PC-9 (cell line): ENCODE results near the gene CAPN11. TPM values are rescaled to one million over a fixed set of nuclear protein-coding genes. Genes with fewer than 3 reads are reported as not detected.

ENCODE experiments used
- BruUV-seq: library from RNA; stranded (reverse); fragments of 400-500 nt; replicated peaks from 2 replicates; lab custom pipeline; 2021; lab: Mats Ljungman, UMichigan
- CTCF ChIA-PET: fragments of 300-600 bp; sonication (Branson Sonifier 250); formaldehyde crosslinking; loops from one replicate; lab custom pipeline; 2022; ENCODE audit warnings: antibody characterized with exemption; lab: Charles Lee
- POLR2A ChIA-PET: fragments of 300-600 bp; sonication (Branson Sonifier 250); formaldehyde crosslinking; loops from one replicate; lab custom pipeline; 2022; ENCODE audit warnings: antibody characterized with exemption; ENCODE audit not compliant: unreplicated experiment; lab: Charles Lee
- DNase-seq, 2 experiments: peaks; one replicate each; pipeline versions ENCODE4 v3.0.0 to v3.0.0-alpha.2; 2015 to 2022; ENCODE audit warnings: mixed read lengths in 1 of 2
- H2AFZ ChIP-seq: fragments of 200-600 bp; sonication (generic); 2 replicates; pipeline ENCODE4 v1.8.1; 2017; ENCODE audit warnings: antibody characterized with exemption
- H3F3A ChIP-seq: fragments of 200-600 bp; sonication (generic); 2 replicates; pipeline ENCODE4 v1.8.1; 2017; ENCODE audit warnings: antibody characterized with exemption, mild to moderate bottlenecking, low read depth; ENCODE audit not compliant: insufficient read depth
- H3K27ac ChIP-seq: fragments of 200-600 bp; sonication (generic); 2 replicates; pipeline ENCODE4 v1.6.1; 2016; ENCODE audit warnings: mixed run types
- H3K27me3 ChIP-seq: fragments of 200-600 bp; sonication (generic); 2 replicates; pipeline ENCODE4 v1.6.1; 2016; ENCODE audit warnings: low read depth, mixed run types; ENCODE audit not compliant: insufficient read depth
- H3K36me3 ChIP-seq: fragments of 200-600 bp; sonication (generic); 2 replicates; pipeline ENCODE4 v1.6.1; 2016; ENCODE audit warnings: low read depth, mixed run types
- H3K4me1 ChIP-seq: fragments of 200-600 bp; sonication (generic); replicated peaks from 2 replicates; pipeline ENCODE4 v1.6.1; 2016; ENCODE audit warnings: mixed run types; ENCODE audit not compliant: insufficient read depth
- H3K4me2 ChIP-seq: fragments of 200-600 bp; sonication (generic); 2 replicates; pipeline ENCODE4 v1.6.1; 2017; ENCODE audit warnings: mixed run types
- H3K4me3 ChIP-seq: fragments of 200-600 bp; sonication (generic); 2 replicates; pipeline ENCODE4 v1.6.1; 2016; ENCODE audit warnings: mixed run types
- H3K79me2 ChIP-seq: fragments of 200-600 bp; sonication (generic); 2 replicates; pipeline ENCODE4 v1.6.1; 2017; ENCODE audit warnings: low read depth, mixed run types
- H3K9me2 ChIP-seq: fragments of 200-600 bp; sonication (generic); 2 replicates; pipeline ENCODE4 v1.8.1; 2017; ENCODE audit warnings: mild to moderate bottlenecking; ENCODE audit not compliant: insufficient read depth
- H3K9me3 ChIP-seq: fragments of 200-600 bp; sonication (generic); 2 replicates; pipeline ENCODE4 v1.8.1; 2016; ENCODE audit warnings: low read depth; ENCODE audit not compliant: insufficient read depth
- H4K20me1 ChIP-seq: fragments of 200-600 bp; sonication (generic); 2 replicates; pipeline ENCODE4 v1.8.1; 2017; ENCODE audit not compliant: insufficient read depth
- CTCF ChIP-seq: fragments of 200-600 bp; sonication (generic); conservative IDR thresholded peaks from 2 replicates; pipeline ENCODE4 v1.6.1; 2017; ENCODE audit warnings: mixed run types, antibody characterized with exemption, mild to moderate bottlenecking, moderate library complexity
- EZH2 ChIP-seq: fragments of 200-600 bp; sonication (generic); IDR thresholded peaks from 2 replicates; pipeline ENCODE4 v1.8.0; 2017; ENCODE audit warnings: antibody characterized with exemption, low read depth
- intact Hi-C: fragments of 100-400 bp; cut with micrococcal nuclease; formaldehyde crosslinking; loops from one replicate; pipeline ENCODE4 v1.10.0; 2022; ENCODE audit not compliant: unreplicated experiment
- total RNA-seq: library from RNA; stranded (reverse); gene quantifications from 2 replicates; pipeline ENCODE4 v1.2.3, GENCODE V29; 2021

Gene CAPN11
- total RNA-seq, 1 experiment from 2014 or later = not detected

GRCh38 chr6:44198684-44199083 is 40.1 kb downstream of the CAPN11 start:
- no peak for TF ChIP-seq CTCF
- no peak for TF ChIP-seq EZH2
- CTCF ChIA-PET = no interaction called here
- no peaks in the 10 kb centered on the region for H4K20me1 ChIP-seq

GRCh38 chr6:44199883-44200282 is 41.3 kb downstream of the CAPN11 start:
- peaks cover 31% of the 10 kb centered on the region for H3K4me1 ChIP-seq
- H3K9me3 ChIP-seq = no peaks in the 10 kb centered on the region

More at GRCh38 chr6:44198684-44199083, 40.1 kb downstream of the CAPN11 start:
- POLR2A ChIA-PET = interaction anchor here (0.6 kb wide), 1 partner anchor 13 kb away, joined by 7 read pairs; no protein-coding TSS in a partner anchor
- no peak for DNase-seq
- H3K27ac ChIP-seq = no peak overlapping the region
- no peak overlapping the region for H3K4me2 ChIP-seq
- H3F3A ChIP-seq = peaks cover 7% of the 10 kb centered on the region
- H3K36me3 ChIP-seq = no peaks in the 10 kb centered on the region
- intact Hi-C loops = no loop called here
- H2AFZ ChIP-seq = no peak overlapping the region
- no TSS peak for BruUV-seq
- no peaks in the 10 kb centered on the region for H3K27me3 ChIP-seq
- peaks cover 19% of the 10 kb centered on the region for H3K4me1 ChIP-seq
- no peak overlapping the region for H3K4me3 ChIP-seq
- H3K79me2 ChIP-seq = no peaks in the 10 kb centered on the region
- no peaks in the 10 kb centered on the region for H3K9me2 ChIP-seq
- no peaks in the 10 kb centered on the region for H3K9me3 ChIP-seq

GRCh38 chr6:44201200-44201599 is 42.6 kb downstream of the CAPN11 start:
- H4K20me1 ChIP-seq = no peaks in the 10 kb centered on the region
- ChIA-PET CTCF (interaction anchor here (1.1 kb wide), 1 partner anchor 29 kb away, joined by 3 read pairs; no protein-coding TSS in a partner anchor), POLR2A (interaction anchor here (0.6 kb wide), 2 partner anchors 18 to 186 kb away, joined by 3 to 13 read pairs; partner anchors contain the start of gene CDC5L)
- H2AFZ ChIP-seq = no peak overlapping the region
- no peak overlapping the region for H3K4me3 ChIP-seq
- TF ChIP-seq EZH2 (no peak), CTCF (no peak)
- H3K9me2 ChIP-seq = no peaks in the 10 kb centered on the region
- H3F3A ChIP-seq = peaks cover 22% of the 10 kb centered on the region
- DNase-seq = peak in 1 of 2 experiments; percentile 30
- no peak overlapping the region for H3K27ac ChIP-seq
- intact Hi-C loops = no loop called here
- no peaks in the 10 kb centered on the region for H3K27me3 ChIP-seq
- BruUV-seq = no TSS peak
- no peaks in the 10 kb centered on the region for H3K36me3 ChIP-seq
- no peaks in the 10 kb centered on the region for H3K79me2 ChIP-seq
- H3K4me2 ChIP-seq = no peak overlapping the region
- peaks cover 31% of the 10 kb centered on the region for H3K4me1 ChIP-seq
- no peaks in the 10 kb centered on the region for H3K9me3 ChIP-seq

More at GRCh38 chr6:44199883-44200282, 41.3 kb downstream of the CAPN11 start:
- BruUV-seq = no TSS peak
- no peaks in the 10 kb centered on the region for H3K36me3 ChIP-seq
- no peak for DNase-seq
- no peaks in the 10 kb centered on the region for H3K9me2 ChIP-seq
- H3K27ac ChIP-seq = no peak overlapping the region
- intact Hi-C loops = no loop called here
- no peaks in the 10 kb centered on the region for H3K79me2 ChIP-seq
- TF ChIP-seq CTCF (no peak), EZH2 (no peak)
- no peak overlapping the region for H3K4me3 ChIP-seq
- CTCF ChIA-PET = interaction anchor here (0.6 kb wide), 1 partner anchor 35 kb away, joined by 3 read pairs; no protein-coding TSS in a partner anchor
- H2AFZ ChIP-seq = no peak overlapping the region
- no peaks in the 10 kb centered on the region for H4K20me1 ChIP-seq
- POLR2A ChIA-PET = interaction anchor here (0.9 kb wide), 1 partner anchor 22 kb away, joined by 4 read pairs; no protein-coding TSS in a partner anchor
- no peak overlapping the region for H3K4me2 ChIP-seq
- H3F3A ChIP-seq = peaks cover 19% of the 10 kb centered on the region
- no peaks in the 10 kb centered on the region for H3K27me3 ChIP-seq
